Measurements from ENCODE around the gene DIO3.
"Not testable (repeated sequence)": the region's sequence is repeated elsewhere in the genome, so short reads cannot be mapped to it uniquely, and the experiment has no call there.

Gene DIO3

DNA sequence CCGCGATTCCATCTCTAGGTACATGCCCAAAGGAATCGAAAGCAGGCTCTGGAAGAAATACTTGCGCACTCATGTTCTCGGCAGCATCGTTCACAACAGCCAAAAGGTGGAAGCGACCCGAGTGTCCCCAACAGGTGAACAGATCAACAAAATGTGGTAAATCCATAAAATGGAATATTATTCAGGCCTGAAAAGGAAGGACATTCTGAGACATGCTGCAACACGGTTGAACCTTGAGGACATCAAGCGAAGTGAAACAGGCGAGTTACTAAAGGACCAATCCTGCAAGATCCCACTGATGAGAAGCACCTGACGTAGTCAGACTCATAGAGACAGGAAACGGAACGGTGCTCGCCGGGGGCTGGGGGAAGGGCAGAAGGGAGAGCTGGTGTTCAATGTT, 17.5 kb upstream of the DIO3 start:
- no peak for FAIRE-seq

DNA sequence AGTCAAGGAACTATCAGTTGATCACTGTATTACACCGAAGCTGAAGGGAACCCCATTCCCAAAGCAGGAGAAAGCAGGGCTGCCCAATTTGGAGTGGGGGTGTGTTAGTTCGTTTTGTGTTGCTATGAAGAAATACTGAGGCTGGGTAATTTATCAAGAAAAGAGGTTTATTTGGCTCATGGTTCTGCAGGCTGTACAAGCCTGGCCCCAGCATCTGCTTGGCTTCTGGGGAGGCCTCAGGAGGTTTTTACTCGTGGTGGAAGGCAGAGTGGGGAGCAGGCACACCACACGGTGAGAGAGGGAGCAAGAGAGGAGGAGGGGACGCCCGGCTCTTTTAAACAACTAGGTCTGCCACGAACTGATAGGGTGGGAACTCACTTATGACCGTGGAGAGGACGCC, 16.7 kb upstream of the DIO3 start:
- no peak for FAIRE-seq

DNA sequence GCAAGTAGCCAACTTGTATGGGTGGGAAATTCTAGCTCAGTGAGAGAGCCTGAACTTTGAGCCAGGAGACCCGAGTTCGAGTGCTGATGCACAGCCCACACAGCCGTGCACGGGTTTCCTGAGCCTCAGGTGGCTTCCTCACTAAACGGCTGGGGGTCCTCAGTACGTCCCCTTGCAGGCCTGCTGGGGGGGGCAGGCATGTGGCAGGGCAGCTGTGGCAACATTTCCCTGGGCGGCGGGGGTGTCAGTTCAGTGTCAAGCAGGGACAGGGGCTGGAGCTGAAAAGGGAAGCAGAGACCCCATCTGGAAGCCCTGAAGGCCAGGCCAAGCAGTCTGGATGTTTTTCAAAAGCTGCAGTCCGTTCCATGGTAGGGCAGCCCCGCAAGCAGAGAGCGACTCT, 14.6 kb upstream of the DIO3 start:
- no peak for FAIRE-seq

DNA sequence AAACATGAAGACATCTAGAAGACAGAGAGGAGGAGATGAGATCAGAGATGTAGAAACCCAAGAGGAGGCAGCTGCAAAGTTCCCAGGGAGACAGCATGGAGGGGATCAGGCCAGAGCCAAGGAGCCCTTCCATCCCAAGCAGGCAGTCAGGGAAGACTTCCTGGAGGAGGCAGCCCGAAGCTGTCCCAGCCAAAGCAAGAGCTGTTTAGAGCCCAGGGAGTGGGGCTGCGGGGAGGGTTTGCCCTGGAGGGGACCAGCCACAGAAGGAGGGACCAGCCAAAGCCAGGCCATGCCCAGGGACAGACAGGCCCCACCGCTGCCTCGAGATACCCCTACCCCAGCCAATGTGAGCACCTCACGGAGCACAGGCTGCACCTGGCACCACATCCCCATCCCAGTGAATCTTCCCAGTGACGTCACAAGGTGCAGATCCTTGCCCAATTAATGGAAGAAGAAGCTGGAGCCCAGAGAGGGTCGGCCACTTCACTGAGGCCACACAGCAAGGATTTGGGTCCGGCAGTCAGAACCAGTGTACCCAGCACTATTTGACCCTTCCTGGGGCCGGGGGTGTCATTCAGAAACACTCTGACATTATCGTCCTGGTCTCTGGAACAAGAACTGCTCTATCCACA, 14.1 kb upstream of the DIO3 start:
- no peak for FAIRE-seq

GRCh38 chr14:101547961-101548669, 13.2 kb upstream of the DIO3 start:
- FAIRE-seq, result no peak

GRCh38 chr14:101548710-101549109, 12.6 kb upstream of the DIO3 start:
- FAIRE-seq, result no peak

DNA sequence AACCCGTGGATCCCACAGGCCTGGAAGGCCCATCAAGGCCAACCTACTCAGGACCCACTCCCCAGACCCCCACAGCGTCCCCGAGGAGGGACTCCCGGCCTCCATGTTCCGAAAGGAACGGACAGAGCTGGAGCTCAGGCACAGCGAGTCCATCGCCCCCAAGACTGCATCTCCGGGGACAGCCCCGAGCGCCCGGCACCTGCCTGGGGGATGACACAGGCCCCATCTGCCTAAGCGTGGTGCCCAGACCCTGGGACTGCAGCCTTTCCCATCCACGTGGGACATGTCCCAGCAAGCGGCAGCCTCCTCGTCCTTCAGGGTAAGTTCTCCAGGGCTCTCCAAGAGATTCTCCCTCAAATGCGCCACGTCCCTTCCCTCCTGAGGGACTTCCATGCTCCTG, 12.1 kb upstream of the DIO3 start:
- FAIRE-seq, result no peak

GRCh38 chr14:101550202-101550912, 10.9 kb upstream of the DIO3 start:
- FAIRE-seq, result not testable (repeated sequence)

DNA sequence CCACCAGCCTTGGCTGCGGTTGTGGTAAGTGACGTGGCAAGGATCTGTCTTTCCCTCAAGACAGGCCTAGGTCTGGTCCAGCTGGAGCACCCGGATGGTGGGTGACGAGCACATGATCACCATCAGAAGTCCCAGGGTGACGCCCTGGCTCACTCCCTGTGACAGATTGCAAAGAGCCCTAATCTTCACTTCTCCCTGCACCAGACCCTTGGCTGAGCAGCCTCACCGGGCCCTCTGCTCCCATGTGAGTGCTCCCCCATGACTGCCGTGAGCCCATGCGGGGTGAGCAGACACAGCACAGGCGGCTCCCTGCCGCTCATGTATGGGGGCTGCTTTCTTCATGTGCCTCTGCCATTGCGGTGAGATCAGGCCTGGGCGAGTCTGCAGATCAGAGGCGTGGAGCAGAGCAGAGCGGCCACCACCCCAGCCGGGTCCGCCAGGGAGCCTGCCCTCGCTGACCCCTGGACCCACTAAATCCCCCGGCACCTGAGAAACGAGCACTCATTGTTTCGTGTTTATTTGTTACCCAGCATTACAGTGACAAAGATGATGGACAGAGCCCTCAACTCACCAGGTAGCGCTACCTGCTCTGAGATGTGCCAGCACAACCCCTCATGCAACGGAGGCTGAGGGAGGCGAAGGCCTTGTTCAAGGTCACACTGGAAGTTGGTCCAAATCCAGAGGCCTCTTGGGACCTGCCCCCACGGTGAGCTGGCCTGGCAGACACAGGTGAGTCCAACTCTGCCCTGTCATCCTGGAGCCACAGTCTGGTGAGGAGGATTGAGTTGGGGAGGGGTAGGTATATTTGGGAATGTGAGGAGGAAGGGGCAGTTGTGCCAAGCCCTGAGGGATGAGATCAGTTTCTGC, 9.3 kb upstream of the DIO3 start:
- no peak for FAIRE-seq

DNA sequence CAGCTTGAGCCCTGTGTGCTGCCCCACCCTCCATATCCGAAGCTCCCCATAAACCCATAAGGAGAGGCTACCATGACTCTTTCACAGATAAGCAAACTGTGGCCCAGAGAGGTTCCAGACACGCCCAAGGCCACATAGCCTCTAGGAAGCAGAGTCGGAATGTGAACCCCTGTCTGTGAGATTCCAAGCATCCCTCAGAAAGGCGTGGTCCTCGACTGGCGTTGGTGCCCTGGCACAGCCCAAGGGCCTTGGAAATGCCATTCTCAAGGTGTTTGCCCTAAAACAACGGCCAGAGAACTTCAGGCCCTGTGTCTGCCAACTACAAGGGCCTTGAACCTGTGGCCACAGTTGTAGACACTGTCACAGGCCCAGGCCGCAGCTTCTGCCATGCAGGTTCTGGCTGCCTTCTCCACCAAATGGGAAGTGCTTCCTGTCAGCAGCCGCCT, 8.5 kb upstream of the DIO3 start:
- FAIRE-seq, result no peak

GRCh38 chr14:101553393-101553792, 7.9 kb upstream of the DIO3 start:
- no peak for FAIRE-seq

GRCh38 chr14:101553931-101554330, 7.4 kb upstream of the DIO3 start:
- FAIRE-seq, result no peak

DNA sequence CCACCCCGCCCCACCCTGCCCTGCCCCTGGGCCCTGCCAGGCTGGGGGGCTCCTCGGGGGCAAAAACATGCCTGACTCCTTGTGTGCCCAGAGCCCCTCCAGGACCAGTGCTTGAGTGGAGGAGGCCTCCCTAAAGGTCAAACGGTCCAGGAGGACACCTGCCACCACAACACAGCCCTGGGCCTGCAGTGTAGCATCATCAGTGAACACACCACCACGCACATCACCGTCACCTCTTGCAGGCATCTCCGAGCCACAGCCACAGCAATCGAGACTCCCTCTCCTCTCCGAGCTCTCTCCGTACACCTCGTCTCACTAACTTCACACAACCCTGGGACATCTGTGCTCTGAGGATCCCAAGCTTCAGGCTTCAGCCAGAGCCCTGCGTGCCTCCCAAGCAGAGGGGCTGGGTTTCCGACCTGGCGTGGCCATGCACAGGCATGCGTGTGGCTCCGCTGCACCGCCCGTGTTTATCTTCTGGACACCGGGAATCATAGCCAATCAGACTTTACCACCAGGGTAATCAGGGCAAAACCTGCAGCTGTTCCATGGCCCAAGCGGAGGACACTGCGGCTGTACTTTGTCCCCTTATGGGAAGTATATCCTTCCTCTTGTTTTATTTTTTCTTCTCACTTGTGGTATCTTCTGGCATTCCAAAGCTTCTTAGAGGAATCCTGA, 6.2 kb upstream of the DIO3 start:
- no peak for FAIRE-seq

DNA sequence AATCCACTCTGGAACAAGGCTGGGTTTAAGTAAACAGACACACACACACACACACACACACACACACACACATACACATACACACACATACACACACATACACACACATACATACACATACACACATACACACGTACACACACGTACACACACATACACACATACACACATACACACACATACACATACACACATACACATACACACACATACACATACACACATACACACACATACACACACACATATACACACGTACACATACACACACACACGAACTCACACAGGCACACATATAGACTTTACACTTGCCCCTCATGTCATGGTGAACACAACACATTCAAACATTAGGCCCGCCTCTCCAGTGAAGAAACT, 5.6 kb upstream of the DIO3 start:
- not testable (repeated sequence) for FAIRE-seq

DNA sequence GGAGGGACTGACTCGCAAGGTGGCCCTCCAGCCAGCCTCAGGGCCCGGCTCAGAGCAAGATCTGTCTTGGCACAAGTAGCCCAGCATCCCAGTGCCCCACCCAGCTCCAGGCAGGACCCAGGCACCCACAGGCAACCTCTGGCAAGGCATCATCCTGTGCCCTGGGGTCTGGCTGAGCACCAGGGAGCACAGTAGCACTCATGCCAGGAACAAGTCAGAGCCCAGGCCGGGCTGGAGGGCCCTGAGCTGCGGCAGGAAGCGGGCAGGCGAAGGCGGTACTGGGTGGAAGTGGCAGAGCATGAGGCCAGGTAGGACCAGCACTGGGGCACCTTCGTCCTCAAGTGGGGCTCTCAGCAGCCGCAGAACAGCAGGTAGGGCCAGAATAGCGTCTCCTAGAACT, 5.2 kb upstream of the DIO3 start:
- FAIRE-seq, result no peak

GRCh38 chr14:101556566-101557320, 4.6 kb upstream of the DIO3 start:
- FAIRE-seq, result no peak

DNA sequence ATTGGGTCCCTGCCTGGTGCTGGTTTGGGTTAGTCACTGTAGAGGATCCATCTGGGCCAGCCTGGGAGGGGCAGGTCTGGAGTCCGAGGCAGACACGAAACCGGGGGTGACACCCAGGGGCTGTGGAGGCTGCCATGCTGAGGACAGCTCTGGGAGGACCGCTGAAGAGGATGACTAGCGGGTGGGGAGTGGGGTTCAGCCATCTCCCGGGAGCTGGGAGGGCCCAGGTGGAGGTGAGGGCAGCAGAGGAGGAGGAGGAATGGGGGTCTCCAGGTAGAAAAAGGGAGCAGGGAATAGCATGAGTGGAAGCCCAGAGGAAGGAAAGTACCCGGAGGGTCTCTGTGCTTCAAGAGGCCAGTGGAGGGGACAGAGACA, 4.0 kb upstream of the DIO3 start:
- FAIRE-seq, result no peak

- no peak for FAIRE-seq
These were observed 3.2 kb upstream of the DIO3 start for GRCh38 chr14:101557811-101558738.

DNA sequence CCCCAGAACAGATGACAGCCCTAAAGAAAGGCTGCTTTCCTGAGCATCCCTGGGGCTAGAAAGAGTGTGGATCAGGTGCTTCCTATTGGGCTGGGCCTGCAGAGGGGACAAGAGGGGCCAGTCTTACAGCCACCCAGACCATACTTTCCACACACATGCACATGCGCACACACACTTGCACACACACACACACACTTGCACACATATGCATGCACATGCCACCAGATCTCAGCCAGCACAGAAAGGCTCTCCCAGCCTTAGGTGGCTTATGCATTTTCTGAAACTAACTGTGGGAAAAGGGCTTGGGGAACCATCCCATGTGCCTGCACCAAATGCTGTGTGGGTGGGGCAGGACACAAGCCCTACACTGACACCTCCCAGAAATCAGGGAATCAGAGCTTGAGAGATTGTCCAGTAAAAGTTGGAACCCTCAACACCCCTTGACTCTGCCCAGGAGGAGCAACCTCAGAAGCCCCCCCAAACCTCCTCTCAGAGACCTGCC, 2.5 kb upstream of the DIO3 start:
- FAIRE-seq, result no peak

GRCh38 chr14:101559250-101559623, 2.1 kb upstream of the DIO3 start:
- FAIRE-seq, result no peak
